Heart left ventricle (tissue), 16 donors: Measurements from ENCODE around the gene MED8. TPM values are rescaled to one million over a fixed set of nuclear protein-coding genes. Genes with fewer than 3 reads are reported as not detected.

ENCODE experiments used
- ATAC-seq, 4 donors: fragments of 200-7000 bp; cut with Tn5 transposase; one replicate each; pipeline ENCODE4 v1.9.1; 2020 to 2022; ENCODE audit warnings: moderate library complexity in 4 of 4, mild to moderate bottlenecking in 3 of 4, moderate number of reproducible peaks in 1 of 4
- DNase-seq, 5 donors: peaks; one replicate each; pipeline ENCODE4 v3.0.0-alpha.2; 2020
- H3K27ac ChIP-seq, 12 donors: fragments of 200-600 bp; sonication (generic) in 4 of 12; one replicate each; pipeline versions ENCODE4 v1.5.0 to v1.8.0; 2016 to 2022; ENCODE audit warnings: mild to moderate bottlenecking in 2 of 12
- H3K27me3 ChIP-seq, 9 donors: fragments of 200-600 bp; sonication (generic) in 2 of 9; one replicate each; pipeline versions ENCODE4 v1.5.1 to v1.8.0; 2016 to 2022; ENCODE audit warnings: mild to moderate bottlenecking in 3 of 9
- H3K36me3 ChIP-seq, 9 donors: fragments of 200-600 bp; sonication (generic) in 2 of 9; one replicate each; pipeline versions ENCODE4 v1.5.0 to v1.8.0; 2018 to 2022; ENCODE audit warnings: mild to moderate bottlenecking in 2 of 9
- H3K4me1 ChIP-seq, 12 donors: fragments of 200-600 bp; sonication (generic) in 4 of 12; one replicate each; pipeline versions ENCODE4 v1.5.0 to v1.8.0; 2016 to 2022; ENCODE audit warnings: mild to moderate bottlenecking in 3 of 12
- H3K4me3 ChIP-seq, 12 donors: fragments of 200-600 bp; sonication (generic) in 4 of 12; one replicate each; pipeline versions ENCODE4 v1.5.0 to v1.8.0; 2017 to 2022; ENCODE audit warnings: mild to moderate bottlenecking in 9 of 12, moderate library complexity in 4 of 12
- H3K9me3 ChIP-seq, 12 donors: fragments of 200-600 bp; sonication (generic) in 4 of 12; one replicate each; pipeline versions ENCODE4 v1.5.0 to v1.8.0; 2016 to 2022; ENCODE audit warnings: mild to moderate bottlenecking in 1 of 12
- POLR2A ChIP-seq, 2 donors: fragments of 450-650 bp; IDR thresholded peaks; one replicate each; pipeline ENCODE4 v1.6.1; 2017; ENCODE audit warnings: antibody characterized with exemption in 2 of 2, mild to moderate bottlenecking in 2 of 2, moderate library complexity in 2 of 2
- WGBS, 4 donors: extraction: QIAGEN DNeasy Blood & Tissue Kit in 2 of 4; methylation state at CpG; one replicate each; pipeline versions ENCODE4 v1.1.5 to v1.1.7; 2013 to 2018; 5-methylcytosine and 5-hydroxymethylcytosine counted together
- intact Hi-C, 10 donors: fragments of 100-400 bp; cut with DNase I; formaldehyde crosslinking; loops; one replicate each; pipeline versions ENCODE4 v1.11.1 to v1.14.2; 2022
- polyA plus RNA-seq, 2 donors: library from polyadenylated mRNA; stranded (reverse); fragments of 200-250 nt; gene quantifications; one replicate each; pipeline ENCODE4 v1.2.3, GENCODE V29; 2013
- total RNA-seq, 9 donors: library from RNA; depleted of rRNA in 2 of 9; stranded (reverse); fragments of >200 nt in 2 of 9; fragmentation: NEBNext Ultra II Directional in 3 of 9; extraction: Animal tissue kit (Norgen Biotek cat#: 25700) in 3 of 9; gene quantifications; one replicate each; pipeline versions ENCODE4 v1.1.0 to v1.2.4, GENCODE V29; 2016 to 2023
- TF ChIP-seq, protein P1 (sequence below), 12 donors: fragments of 200-600 bp; sonication (generic) in 4 of 12; IDR thresholded peaks; one replicate each; pipeline versions ENCODE4 v1.5.0 to v1.8.0; 2018 to 2022; ENCODE audit warnings: antibody characterized with exemption in 12 of 12, mild to moderate bottlenecking in 5 of 12
- donor health status: ischemic (EF 13 %, LVEDD 7.1; RV severe dilation, severe dysfunction).
- donor health status: healthy with polysubstance abuse.
- donor health status: DM: no; HTN: yes; CAD: no.
- donor health status: DM: no; HTN: no; CAD: no.
- donor health status: ischemic (EF 25% LVEDD 6.9; RV normal size, moderate dysfunction).
- donor health status: ischemic (EF 25% LVEDD 5.7; RV mildly dilated, moderate dysfunction).
- donor health status: healthy.
- donor health status: DM: yes; HTN: yes; CAD: no.
- donor health status: ischemic (EF 35%, LVEDD 5.7; RV mildly dilated, moderate dysfunction).
- donor health status: nonischemic (EF 11% LVEDD 7.7; RV severe dilation, severe dysfunction).
- donor health status: DM: yes; HTN: yes; CAD: no.
- donor health status: PGD.
- donor health status: ischemic (EF 29% LVEDD 5.4; RV normal size, mild dysfunction).
- donor health status: nonischemic (EF 23%, LVEDD 6.1; RV moderate dilation, normal function).

MED8 gene
- total and polyA plus RNA-seq, 11 donors: 11.7 to 31.4 (median 16.9) TPM

DNA sequence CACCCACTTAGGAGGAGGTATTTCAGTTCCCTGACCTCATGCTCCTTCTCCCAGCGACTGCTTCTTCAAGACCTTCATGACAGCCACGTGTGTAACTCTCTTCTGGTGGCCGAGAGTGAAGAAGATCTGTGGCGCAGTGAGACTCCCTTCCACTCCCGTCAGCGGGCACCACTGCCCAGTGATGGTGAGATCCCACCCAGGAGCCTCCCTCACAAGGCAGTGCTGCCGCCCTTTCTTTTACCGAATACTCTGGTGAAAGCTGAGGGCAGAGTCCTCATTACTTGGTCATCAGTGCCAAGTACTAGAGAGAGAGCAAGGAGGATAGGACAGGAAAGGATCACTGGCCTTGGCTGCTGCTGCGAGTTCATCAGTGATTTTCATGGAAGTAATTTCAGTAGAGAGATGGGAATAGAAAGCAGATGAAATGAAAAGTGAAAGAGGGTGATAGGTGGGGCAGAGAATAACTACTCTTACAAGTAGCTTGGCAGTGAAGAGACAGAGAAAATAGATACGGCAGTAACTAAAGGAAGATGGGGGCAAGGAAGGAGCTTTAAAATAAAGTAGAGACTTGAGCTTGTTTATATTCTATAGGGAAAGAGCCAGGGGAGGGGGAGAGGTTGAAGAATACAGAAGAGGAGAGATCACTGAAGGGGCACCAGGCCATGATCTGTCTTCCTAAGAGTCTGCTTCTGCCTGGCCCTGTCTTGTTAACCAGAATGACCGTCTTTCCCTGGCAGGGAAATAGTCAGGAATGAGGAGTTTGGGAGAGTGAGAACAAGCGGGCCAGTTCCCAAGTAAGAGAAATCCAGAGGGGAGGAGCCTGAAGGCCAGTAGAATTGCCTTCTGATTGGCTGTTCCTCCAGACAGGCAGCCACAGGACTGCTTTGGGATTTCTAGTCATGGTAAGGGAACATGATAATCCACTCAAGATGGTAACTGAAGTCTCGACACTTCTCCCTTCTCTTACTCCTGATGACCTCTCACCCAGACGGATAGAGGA, 45.8 kb upstream of the MED8 start:
- Histone ChIP-seq H3K27ac (peak overlapping the region in 6 of 12 donors; percentile 27 to 70 (median 39)), H3K27me3 (no peaks in the 10 kb centered on the region), H3K4me1 (peaks cover 0 to 17% (median 4%) of the 10 kb centered on the region in 12 donors), H3K4me3 (no peak overlapping the region), H3K9me3 (no peaks in the 10 kb centered on the region), H3K36me3 (peaks cover 0 to 92% (median 81%) of the 10 kb centered on the region in 9 donors)
- intact Hi-C loops: no loop called here
- WGBS, 4 donors: 75 to 82% (median 79%) methylated on average over 14 of the region's 14 CpGs
- peak in 4 of 5 donors; percentile 27 to 50 (median 46) for DNase-seq
- TF ChIP-seq POLR2A (IDR thresholded peaks at IDR 0.05): no peak
- TF ChIP-seq, protein P1, sequence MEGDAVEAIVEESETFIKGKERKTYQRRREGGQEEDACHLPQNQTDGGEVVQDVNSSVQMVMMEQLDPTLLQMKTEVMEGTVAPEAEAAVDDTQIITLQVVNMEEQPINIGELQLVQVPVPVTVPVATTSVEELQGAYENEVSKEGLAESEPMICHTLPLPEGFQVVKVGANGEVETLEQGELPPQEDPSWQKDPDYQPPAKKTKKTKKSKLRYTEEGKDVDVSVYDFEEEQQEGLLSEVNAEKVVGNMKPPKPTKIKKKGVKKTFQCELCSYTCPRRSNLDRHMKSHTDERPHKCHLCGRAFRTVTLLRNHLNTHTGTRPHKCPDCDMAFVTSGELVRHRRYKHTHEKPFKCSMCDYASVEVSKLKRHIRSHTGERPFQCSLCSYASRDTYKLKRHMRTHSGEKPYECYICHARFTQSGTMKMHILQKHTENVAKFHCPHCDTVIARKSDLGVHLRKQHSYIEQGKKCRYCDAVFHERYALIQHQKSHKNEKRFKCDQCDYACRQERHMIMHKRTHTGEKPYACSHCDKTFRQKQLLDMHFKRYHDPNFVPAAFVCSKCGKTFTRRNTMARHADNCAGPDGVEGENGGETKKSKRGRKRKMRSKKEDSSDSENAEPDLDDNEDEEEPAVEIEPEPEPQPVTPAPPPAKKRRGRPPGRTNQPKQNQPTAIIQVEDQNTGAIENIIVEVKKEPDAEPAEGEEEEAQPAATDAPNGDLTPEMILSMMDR (IDR thresholded peaks at IDR 0.05): no peak
- ATAC-seq: peak; percentile 61 to 83 (median 75)

DNA sequence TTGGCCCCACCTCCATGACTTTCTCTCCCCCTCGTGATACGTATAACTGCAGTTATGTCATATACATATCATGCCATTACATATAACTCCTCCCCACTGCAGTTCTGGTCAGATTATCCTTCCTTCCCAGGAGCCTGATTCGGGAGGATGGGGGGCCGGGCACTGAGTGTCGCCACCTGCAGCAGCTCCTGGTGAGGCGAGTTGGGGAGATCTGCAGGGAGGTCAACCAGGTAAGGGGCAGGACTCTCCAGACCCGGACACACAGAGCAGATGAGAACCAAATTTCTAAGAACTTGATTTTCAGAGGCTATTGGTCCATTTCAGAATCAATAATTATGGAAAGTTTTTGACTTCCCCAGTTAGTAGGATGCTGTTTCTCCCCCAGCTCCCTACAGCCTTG, 44.7 kb upstream of the MED8 start:
- Histone ChIP-seq H3K27me3 (no peaks in the 10 kb centered on the region), H3K9me3 (no peaks in the 10 kb centered on the region), H3K36me3 (peaks cover 4 to 92% (median 81%) of the 10 kb centered on the region in 9 donors), H3K27ac (no peak overlapping the region), H3K4me1 (peaks cover 0 to 17% (median 4%) of the 10 kb centered on the region in 12 donors), H3K4me3 (no peak overlapping the region)
- TF ChIP-seq, protein P1 (IDR thresholded peaks at IDR 0.05): no peak
- TF ChIP-seq POLR2A (IDR thresholded peaks at IDR 0.05): no peak
- WGBS, 4 donors: 93 to 95% (median 93%) methylated on average over 7 of the region's 7 CpGs
- DNase-seq (peak in 1 of 5 donors; percentile 3), ATAC-seq (no peak)
- intact Hi-C loops: no loop called here

DNA sequence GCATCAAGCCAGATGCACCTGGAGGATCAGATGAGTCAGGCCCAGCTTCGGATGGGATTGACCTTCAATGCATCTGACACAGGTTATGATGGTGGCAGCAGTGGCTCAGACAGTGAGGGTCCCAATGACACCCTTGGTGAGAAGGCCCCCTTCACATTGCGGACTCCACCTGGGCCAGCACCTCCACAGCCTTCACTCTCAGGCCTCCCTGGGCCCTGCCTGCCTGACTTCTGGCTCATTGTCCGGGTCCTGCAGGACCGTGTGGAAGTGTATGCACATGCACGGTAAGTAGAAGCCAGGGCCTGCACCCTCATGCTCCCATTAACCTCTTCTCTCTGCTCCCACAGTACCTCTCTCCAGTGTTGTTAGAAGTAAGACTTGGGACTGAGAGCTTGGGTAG, 43.3 kb upstream of the MED8 start:
- Histone ChIP-seq H3K27me3 (no peaks in the 10 kb centered on the region), H3K4me1 (peaks cover 0 to 17% (median 4%) of the 10 kb centered on the region in 12 donors), H3K36me3 (peaks cover 4 to 92% (median 82%) of the 10 kb centered on the region in 9 donors), H3K9me3 (no peaks in the 10 kb centered on the region), H3K27ac (no peak overlapping the region), H3K4me3 (no peak overlapping the region)
- intact Hi-C loops: no loop called here
- ATAC-seq: no peak
- no peak for DNase-seq
- TF ChIP-seq POLR2A (IDR thresholded peaks at IDR 0.05): no peak
- TF ChIP-seq, protein P1 (IDR thresholded peaks at IDR 0.05): no peak
- 89 to 98% (median 95%) methylated on average over 5 of the region's 5 CpGs for WGBS, 4 donors

DNA sequence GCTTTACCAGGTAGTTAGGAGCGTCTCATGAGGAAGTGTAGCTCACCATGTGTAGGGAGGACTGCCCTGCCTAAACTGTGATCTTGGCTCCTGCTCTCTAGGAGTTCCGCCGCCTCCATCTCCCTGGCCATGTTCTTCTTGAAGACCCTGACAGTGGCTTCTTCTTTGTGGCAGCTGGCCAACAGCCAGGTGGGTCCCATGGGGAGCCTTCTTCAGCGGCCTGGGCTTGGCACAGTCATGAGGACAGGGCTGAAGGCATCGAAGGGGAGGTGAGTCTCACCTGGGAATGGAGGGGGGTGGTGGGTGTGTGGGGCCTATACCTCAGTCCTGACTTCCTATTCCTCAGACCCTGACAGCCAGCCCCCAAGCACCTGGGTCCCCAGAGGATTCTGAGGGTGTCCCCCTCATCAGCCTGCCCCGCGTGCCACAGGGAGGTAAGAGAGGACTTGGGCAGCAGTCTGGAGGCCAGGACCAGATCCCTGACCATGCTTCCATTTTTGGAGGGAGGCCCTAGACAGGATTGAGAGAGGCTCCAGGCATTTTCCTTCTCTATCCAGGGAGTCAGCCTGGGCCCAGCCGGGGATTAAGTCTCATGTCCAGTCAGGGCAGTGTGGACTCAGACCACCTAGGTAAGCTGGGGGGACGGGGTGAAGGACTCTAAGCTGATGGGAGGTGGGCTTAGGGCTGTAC, 42.7 kb upstream of the MED8 start:
- Histone ChIP-seq H3K4me1 (peaks cover 0 to 17% (median 4%) of the 10 kb centered on the region in 12 donors), H3K36me3 (peaks cover 4 to 92% (median 83%) of the 10 kb centered on the region in 9 donors), H3K4me3 (no peak overlapping the region), H3K27ac (no peak overlapping the region), H3K9me3 (no peaks in the 10 kb centered on the region), H3K27me3 (no peaks in the 10 kb centered on the region)
- WGBS, 4 donors: 87 to 92% (median 91%) methylated on average over 9 of the region's 9 CpGs
- ATAC-seq: no peak
- TF ChIP-seq POLR2A (IDR thresholded peaks at IDR 0.05): no peak
- TF ChIP-seq, protein P1 (IDR thresholded peaks at IDR 0.05): no peak
- intact Hi-C loops: no loop called here
- DNase-seq: no peak
